CD4-positive, alpha-beta T cell treated with Interleukin-17A for 4 hours (primary cell): ENCODE results near the gene GNE.
"Not testable (repeated sequence)": the region's sequence is repeated elsewhere in the genome, so short reads cannot be mapped to it uniquely, and the experiment has no call there.

ENCODE experiments used
- DNase-seq: peaks from one replicate; pipeline ENCODE4 v3.0.0-alpha.2; 2020; ENCODE audit warnings: mixed read lengths

GNE gene

GRCh38 chr9:36258208-36258995 lies at the start of gene GNE:
Gene GNE (minus strand): TSS chr9:36258448. CDS start chr9:36249355, 9,093 bp downstream.
- DNase-seq = peak; percentile 98

- peak; percentile 7 for DNase-seq
Observed at GRCh38 chr9:36306471-36307306, 48.4 kb upstream of the GNE start.

DNA sequence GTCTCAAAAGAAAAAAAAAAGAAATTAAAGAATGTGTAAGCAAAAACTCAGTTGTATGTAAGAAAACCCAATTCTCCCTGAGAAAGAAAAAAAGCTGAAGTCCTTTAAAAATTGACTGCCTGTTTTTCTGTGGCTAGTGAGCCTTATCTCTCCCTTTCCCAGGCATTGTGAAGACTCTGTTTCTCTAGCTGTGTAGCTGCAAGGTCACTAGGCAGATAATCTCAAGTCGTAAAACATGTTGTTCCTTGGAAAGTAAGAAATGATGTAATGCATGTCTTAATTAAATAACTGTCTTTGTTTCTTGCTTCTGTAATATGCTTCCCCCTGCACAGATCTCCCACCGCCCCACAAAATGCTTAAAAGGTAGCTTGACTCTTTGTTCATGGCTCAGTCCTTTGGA lies 46.1 kb upstream of the GNE start:
- DNase-seq = not testable (repeated sequence)

GRCh38 chr9:36301227-36301626 lies 43.0 kb upstream of the GNE start:
- no peak for DNase-seq

- no peak for DNase-seq
Observed at GRCh38 chr9:36298566-36298965, 40.3 kb upstream of the GNE start.

GRCh38 chr9:36297798-36298197 lies 39.5 kb upstream of the GNE start:
- no peak for DNase-seq

DNA sequence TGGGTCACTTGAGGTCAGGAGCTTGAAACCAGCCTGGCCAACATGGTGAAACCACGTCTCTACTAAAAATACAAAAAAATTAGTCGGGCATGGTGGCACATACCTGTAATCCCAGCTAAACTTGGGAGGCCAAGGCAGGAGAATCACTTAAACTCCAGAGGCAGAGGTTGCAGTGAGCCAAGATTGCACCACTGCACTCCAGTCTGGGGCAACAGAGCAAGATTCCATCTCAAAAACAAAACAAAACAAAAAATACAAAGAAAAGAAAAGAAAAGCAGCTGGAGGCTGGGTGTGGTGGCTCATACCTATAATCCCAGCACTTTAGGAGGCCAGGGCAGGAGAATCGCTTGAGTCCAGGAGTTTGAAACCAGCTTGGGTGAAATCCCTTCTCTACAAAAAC lies 36.7 kb upstream of the GNE start:
- DNase-seq = not testable (repeated sequence)

DNA sequence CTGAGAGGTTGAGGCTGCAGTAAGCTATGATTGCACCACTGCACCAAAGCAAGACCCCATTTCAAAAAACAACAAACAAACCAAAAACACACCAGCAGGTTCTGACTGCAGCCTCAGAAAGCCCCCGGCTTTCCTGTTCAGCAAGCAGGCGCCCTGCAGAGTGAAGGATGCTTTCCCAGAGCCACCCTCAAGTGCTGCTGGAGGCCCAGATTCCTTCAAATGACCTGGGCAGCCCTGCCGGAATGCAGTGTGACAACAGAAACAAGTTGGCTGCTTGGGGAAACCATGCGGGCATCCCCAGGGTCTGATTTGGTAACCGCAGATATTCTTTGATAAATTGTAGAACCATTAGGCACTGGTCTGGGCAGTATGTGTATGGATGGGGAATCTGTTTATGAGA lies 35.7 kb upstream of the GNE start:
- DNase-seq = no peak

GRCh38 chr9:36293171-36293570 lies 34.9 kb upstream of the GNE start:
- no peak for DNase-seq

- no peak for DNase-seq
Observed at GRCh38 chr9:36292641-36293040, 34.4 kb upstream of the GNE start.

DNA sequence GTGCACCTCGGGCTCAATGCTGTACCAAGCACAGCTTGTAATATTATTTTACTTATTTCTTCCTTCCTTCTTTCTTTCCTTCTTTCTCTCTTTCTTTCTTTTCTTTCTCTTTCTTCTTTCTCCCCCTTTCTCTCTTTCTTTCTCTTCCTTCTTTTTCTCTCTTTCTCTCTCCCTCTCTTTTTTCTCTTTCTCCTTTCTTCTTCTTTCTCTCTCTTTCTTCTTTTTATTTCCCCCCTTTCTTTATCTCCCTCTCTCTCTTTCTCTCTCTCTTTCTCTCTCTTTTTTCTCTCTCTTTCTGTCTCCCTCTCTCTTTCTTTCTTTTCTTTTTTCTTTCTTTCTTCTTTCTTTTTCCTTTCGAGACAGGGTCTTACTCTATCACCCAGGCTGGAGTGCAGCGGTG lies 32.7 kb upstream of the GNE start:
- no peak for DNase-seq

- DNase-seq = no peak
Observed at GRCh38 chr9:36289836-36290435, 31.7 kb upstream of the GNE start.

- DNase-seq = no peak
Observed at GRCh38 chr9:36288070-36288469, 29.8 kb upstream of the GNE start.

DNA sequence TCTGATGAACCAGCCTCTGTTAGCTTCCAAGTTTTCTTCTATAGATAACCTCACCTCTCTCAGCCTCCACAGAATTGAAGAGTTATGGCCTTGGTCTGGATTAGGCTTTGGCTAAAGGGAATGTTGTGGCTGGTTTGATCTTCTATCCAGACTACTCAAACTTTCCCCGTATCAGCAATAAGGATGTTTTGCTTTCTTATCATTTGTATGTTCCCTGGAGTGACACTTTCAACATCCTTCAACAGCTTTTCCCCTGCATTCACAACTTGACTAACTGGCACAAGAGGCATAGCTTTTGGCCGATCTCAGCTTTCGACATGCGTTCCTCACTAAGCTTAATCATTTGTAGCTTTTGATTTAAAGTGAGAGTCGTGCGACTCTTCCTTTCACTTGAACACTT lies 28.1 kb upstream of the GNE start:
- no peak for DNase-seq

DNA sequence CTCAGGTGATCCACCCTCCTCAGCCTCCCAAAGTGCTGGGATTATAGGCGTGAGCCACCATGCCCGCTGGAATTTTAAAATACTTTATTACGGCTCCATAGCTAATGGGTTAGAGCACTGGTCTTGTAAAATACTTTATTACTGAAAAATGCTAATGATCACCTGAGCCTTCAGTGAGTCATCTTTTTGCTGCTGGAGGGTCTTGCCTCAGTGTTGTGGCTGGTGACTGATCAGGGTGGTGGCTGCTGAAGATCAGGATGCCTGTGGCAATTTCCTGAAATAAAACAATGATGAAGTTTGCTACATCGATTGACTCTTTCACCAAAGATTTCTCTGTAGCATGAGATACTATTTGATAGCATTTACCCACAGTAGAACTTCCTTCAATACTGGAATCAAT lies 26.0 kb upstream of the GNE start:
- DNase-seq = no peak

- no peak for DNase-seq
Observed at GRCh38 chr9:36282275-36282674, 24.0 kb upstream of the GNE start.

- DNase-seq = no peak
Observed at GRCh38 chr9:36280989-36281388, 22.7 kb upstream of the GNE start.

- DNase-seq = no peak
Observed at GRCh38 chr9:36278243-36278642, 20.0 kb upstream of the GNE start.

DNA sequence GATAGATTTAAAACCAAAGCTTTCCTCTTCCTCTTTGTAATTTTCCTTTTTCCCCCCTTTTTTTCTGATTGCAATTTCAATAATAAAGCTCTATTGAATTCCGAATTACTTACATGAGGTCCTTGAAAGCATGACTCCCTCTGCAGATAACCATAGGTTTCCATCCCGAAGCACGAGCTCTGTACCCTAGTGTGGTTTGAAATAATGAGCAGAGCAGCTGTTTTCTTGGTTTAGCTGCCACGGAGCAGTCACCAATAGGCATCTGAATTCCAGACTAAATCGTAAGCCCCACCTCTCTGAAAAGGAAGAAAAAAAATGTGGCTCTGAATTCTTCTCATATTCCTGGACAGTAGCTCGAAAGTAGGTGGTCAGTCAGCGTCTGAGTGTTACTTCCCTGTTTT lies 18.5 kb upstream of the GNE start:
- no peak for DNase-seq

DNA sequence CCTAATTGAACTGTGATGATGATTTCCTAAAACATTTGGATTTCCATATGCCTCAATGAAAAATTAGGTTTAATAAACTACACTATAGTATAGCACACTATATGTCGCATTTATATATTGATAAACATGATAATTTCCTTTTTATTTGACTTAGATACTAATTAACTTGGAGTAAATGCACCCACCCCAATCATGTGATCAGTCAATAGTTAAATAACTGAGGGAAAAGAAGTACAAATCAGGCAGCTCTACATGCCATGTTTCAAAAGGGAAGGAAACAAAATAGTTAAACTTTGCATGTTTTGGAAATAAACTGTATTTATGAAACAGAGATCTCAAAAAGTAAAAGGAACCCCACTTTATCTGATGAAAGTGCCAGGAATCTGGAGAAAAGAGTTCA lies 18.0 kb upstream of the GNE start:
- DNase-seq = no peak

GRCh38 chr9:36275060-36275459 lies 16.8 kb upstream of the GNE start:
- no peak for DNase-seq

GRCh38 chr9:36273354-36273753 lies 15.1 kb upstream of the GNE start:
- not testable (repeated sequence) for DNase-seq

DNA sequence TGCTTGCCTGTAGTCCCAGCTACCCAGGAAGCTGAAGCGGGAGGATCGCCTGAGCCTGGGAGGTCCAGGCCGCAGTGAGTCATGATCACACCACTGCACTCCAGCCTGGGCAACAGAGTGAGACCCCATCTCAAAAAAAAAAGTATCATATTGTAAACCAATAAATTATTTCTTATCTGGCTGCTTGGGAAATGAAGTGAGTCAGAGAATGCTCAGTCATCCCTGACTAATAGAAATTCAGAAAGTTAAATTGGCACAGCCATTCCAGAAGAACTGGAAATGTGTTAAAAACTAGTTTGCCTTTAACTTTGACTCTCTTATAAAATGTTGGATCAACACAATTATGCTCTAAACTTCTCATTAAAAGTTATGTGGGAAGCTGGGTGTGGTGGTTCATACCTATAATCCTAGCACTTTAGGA lies 9.8 kb upstream of the GNE start:
- DNase-seq = no peak

DNA sequence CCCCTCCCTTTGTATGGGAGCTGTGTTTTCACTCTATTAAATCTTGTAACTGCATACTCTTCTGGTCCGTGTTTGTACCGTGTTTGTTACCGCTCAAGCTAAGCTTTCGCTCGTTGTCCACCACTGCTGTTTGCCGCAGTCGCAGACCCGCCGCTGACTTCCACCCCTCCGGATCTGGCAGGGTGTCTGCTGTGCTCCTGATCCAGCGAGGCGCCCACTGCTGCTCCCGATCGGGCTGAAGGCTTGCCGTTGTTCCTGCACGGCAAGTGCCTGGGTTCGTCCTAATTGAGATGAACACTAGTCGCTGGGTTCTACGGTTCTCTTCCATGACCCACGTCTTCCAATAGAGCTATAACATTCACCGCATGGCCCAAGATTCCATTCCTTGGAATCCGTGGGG lies 6.6 kb upstream of the GNE start:
- no peak for DNase-seq
